Dedifferentiated amniotic fluid mesenchymal stem cell (primary cell): Measurements from ENCODE around the gene NSMF.
"Not testable (repeated sequence)": the region's sequence is repeated elsewhere in the genome, so short reads cannot be mapped to it uniquely, and the experiment has no call there.

Source experiments
- DNase-seq: peaks from one replicate; pipeline ENCODE4 v3.0.0-alpha.2; 2016; ENCODE audit errors: extremely low spot score

NSMF gene

GRCh38 chr9:137459601-137460362, 648 bp upstream of the NSMF start:
- DNase-seq: no peak

- no peak for DNase-seq
Measured at GRCh38 chr9:137458194-137459151, 661 bp downstream of the NSMF start.

GRCh38 chr9:137457406-137458193, 1.5 kb downstream of the NSMF start:
- no peak for DNase-seq

- DNase-seq: no peak
Measured at GRCh38 chr9:137456864-137457405, 2.2 kb downstream of the NSMF start.

- peak; percentile 44 for DNase-seq
Measured at GRCh38 chr9:137456061-137456863, 2.9 kb downstream of the NSMF start.

GRCh38 chr9:137455359-137455991, 3.7 kb downstream of the NSMF start:
- no peak for DNase-seq

GRCh38 chr9:137454597-137455358, 4.4 kb downstream of the NSMF start:
- no peak for DNase-seq

GRCh38 chr9:137454145-137454596, 5.0 kb downstream of the NSMF start:
- no peak for DNase-seq

- no peak for DNase-seq
Measured at GRCh38 chr9:137453643-137454081, 5.5 kb downstream of the NSMF start.

- no peak for DNase-seq
Measured at GRCh38 chr9:137452761-137453642, 6.1 kb downstream of the NSMF start.

GRCh38 chr9:137452006-137452760, 7.0 kb downstream of the NSMF start:
- no peak for DNase-seq

GRCh38 chr9:137451264-137452005, 7.7 kb downstream of the NSMF start:
- not testable (repeated sequence) for DNase-seq

GRCh38 chr9:137450539-137451222, 8.5 kb downstream of the NSMF start:
- not testable (repeated sequence) for DNase-seq

GRCh38 chr9:137449931-137450538, 9.1 kb downstream of the NSMF start:
- no peak for DNase-seq

- DNase-seq: no peak
Measured at GRCh38 chr9:137449081-137449844, 9.9 kb downstream of the NSMF start.
